Fibroblast of gingiva (primary cell): ENCODE measurements around the gene BCL11B.

Source experiments
- DNase-seq: peaks from one replicate; pipeline ENCODE4 v3.0.0-alpha.2; 2011; ENCODE audit warnings: low read depth

BCL11B gene

DNA sequence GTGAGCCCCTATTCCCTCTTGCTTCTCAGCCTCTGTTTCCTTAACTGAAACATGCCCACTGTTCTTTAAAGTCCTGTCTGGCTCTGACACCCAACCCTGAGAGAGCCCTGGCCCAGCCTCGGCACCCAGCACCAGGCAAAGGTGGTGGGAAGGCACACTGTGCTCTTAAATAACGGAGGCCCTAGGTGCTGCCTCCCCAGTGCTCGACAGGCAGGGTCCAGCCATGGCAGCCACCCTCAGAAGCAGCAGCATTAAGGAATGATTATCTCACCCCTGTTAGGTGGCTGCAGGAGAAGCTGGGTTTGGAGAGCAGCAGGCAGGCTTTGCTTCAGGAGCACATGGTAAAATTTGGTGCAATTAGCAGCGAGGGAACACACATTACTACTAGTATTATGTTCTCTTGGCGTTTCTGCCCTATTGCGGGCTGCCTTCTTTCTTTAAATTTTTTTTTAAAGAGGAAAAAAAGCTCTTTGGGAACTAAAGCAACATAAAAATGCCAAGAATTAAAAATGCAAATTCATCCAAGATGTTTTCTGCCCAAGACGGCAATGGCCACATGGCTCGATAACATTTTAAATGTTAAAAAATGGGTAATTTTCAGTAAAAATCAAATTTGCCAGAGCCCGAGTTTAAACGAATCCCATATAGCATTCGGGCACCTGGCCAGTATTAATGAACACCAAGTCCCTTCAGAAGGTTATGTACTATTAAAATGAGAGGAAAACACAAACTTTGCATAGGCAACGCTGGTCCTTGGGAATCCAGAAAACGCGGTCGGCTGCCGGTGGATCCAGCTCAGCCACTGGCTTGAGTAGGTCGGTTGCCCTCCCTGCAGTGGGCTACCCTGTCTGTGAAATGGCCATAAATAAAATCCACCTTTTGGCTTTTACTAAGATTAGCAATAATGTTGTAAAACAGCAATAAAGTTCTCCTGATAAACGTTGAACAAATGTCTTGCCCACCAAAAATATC, 152.2 kb downstream of the BCL11B start:
- DNase-seq: no peak
